ENCODE results near the gene BRMS1L. TPM values are rescaled to one million over a fixed set of nuclear protein-coding genes. Genes with fewer than 3 reads are reported as not detected.

Gene BRMS1L
- total and polyA plus RNA-seq, 9 of the 15 experiments (the other 6 are each of a cell fraction or from before 2014, with no cell fraction given), result 1.2 to 4.7 (median 3.3) TPM

- H2AFZ ChIP-seq (ENCODE audit: low read depth, low read length), result no peak overlapping the region
- no peak overlapping the region for H3K4me3 ChIP-seq
- TF ChIP-seq BHLHE40 (IDR thresholded peaks at IDR 0.05; ENCODE audit: low read length) (no peak), ZNF79 (CRISPR knock-in tag; IDR thresholded peaks at IDR 0.05; ENCODE audit: low read depth) (no peak), ZBTB8A (IDR thresholded peaks at IDR 0.05; ENCODE audit: partially characterized antibody) (no peak), POLR3G (IDR thresholded peaks at IDR 0.05; ENCODE audit: extremely low read depth, insufficient read length, insufficient replicate concordance) (no peak), RFX5 (IDR thresholded peaks at IDR 0.05; ENCODE audit: low read depth, low read length) (no peak), MTA3 (IDR thresholded peaks at IDR 0.05; ENCODE audit: borderline replicate concordance) (no peak), PURB (CRISPR knock-in tag; IDR thresholded peaks at IDR 0.05; ENCODE audit: low read depth) (no peak), KLF6 (CRISPR knock-in tag; IDR thresholded peaks at IDR 0.05; ENCODE audit: borderline replicate concordance) (no peak), SREBF2 (CRISPR knock-in tag; IDR thresholded peaks at IDR 0.05) (no peak), POLR2B (IDR thresholded peaks at IDR 0.05; ENCODE audit: low read depth, partially characterized antibody) (no peak), ZNF174 (CRISPR knock-in tag; IDR thresholded peaks at IDR 0.05) (no peak)
- H3K4me2 ChIP-seq (ENCODE audit: insufficient read depth, low read length), result no peak overlapping the region
- ChIA-PET CTCF (ENCODE audit: low intra/inter-chr PET ratio) (interaction anchor here (1.0 kb wide), 1 partner anchor 679 kb away, joined by 5 read pairs; no protein-coding TSS in a partner anchor), POLR2A (interaction anchor here (0.6 to 0.7 kb wide), 2 partner anchors 53 to 698 kb away, joined by 3 to 5 read pairs; partner anchors contain the start of gene PPP2R3C)
- 46% methylated on average over 30 of the region's 32 CpGs for WGBS (ENCODE audit: insufficient coverage, low coverage, missing lambda C conversion rate)
- H3K9me3 ChIP-seq (replicated peaks; ENCODE audit: control insufficient read depth, insufficient read depth, low read depth, low read length), result no peaks in the 10 kb centered on the region
- intact Hi-C loops (cut with micrococcal nuclease), result loop anchor here (5.0 to 10.0 kb wide), 3 partner anchors 133 to 395 kb away; partner anchors contain the start of gene INSM2
- no peaks in the 10 kb centered on the region for H3K36me3 ChIP-seq (ENCODE audit: control insufficient read depth, insufficient read depth, low read length)
- H4K20me1 ChIP-seq (replicated peaks; ENCODE audit: control insufficient read depth, insufficient read depth, low read length), result no peaks in the 10 kb centered on the region
- no peak for ATAC-seq
- in situ Hi-C loops (cut with MboI), result loop anchor here (10.0 kb wide), 1 partner anchor 385 kb away; no protein-coding TSS in a partner anchor
- peaks cover 0 to 3% of the 10 kb centered on the region in 2 experiments; a peak in 1 of 5 replicates for H3K4me1 ChIP-seq (replicated peaks in 1 of 2; ENCODE audit: control insufficient read depth in 2 of 2, insufficient read depth in 2 of 2, low read length in 2 of 2)
- FAIRE-seq, result no peak
- no peak for DNase-seq (ENCODE audit: extremely low read depth in 1 of 4, low spot score in 3 of 4)
- H3K9ac ChIP-seq (ENCODE audit: insufficient read depth in 1 of 2, low read depth in 2 of 2, low read length in 2 of 2), result no peak overlapping the region
- H3K9me1 ChIP-seq (ENCODE audit: control insufficient read depth, insufficient read depth, low read length), result no peaks in the 10 kb centered on the region
- no TSS peak for BruUV-seq (replicated peaks)
- no peak overlapping the region for H3K27ac ChIP-seq (ENCODE audit: extremely low read depth, low read depth, low read length)
- no peaks in the 10 kb centered on the region for H3K27me3 ChIP-seq (ENCODE audit: control insufficient read depth in 2 of 2, insufficient read depth in 2 of 2, low read length in 2 of 2)
- H3K79me2 ChIP-seq (ENCODE audit: control insufficient read depth, insufficient read depth, low read length), result no peaks in the 10 kb centered on the region
Observed at GRCh38 chr14:35819591-35820540, 6.3 kb upstream of the BRMS1L start.

Data from K562 (cell line).